H7 (cell line): ENCODE results near the gene PHLPP1. TPM values are rescaled to one million over a fixed set of nuclear protein-coding genes. Genes with fewer than 3 reads are reported as not detected.

Experiments used
- DNase-seq: peaks from one replicate; pipeline ENCODE4 v3.0.0; 2012
- H3K27me3 ChIP-seq: 2 replicates; pipeline ENCODE4 v1.6.0; 2011; ENCODE audit warnings: mild to moderate bottlenecking, low read length; ENCODE audit not compliant: control insufficient read depth, insufficient read depth
- H3K36me3 ChIP-seq: replicated peaks from 2 replicates; pipeline ENCODE4 v1.5.1; 2011; ENCODE audit warnings: low read length; ENCODE audit not compliant: control insufficient read depth, insufficient read depth
- H3K4me3 ChIP-seq: 2 replicates; pipeline ENCODE4 v1.5.1; 2011; ENCODE audit warnings: low read depth, mild to moderate bottlenecking, control low read depth, low read length, moderate library complexity; ENCODE audit not compliant: insufficient read depth
- total RNA-seq: library from RNA; depleted of rRNA; stranded (reverse); fragments of >200 nt; shearing (Covaris generic); gene quantifications from 2 replicates; pipeline ENCODE4 v1.2.3, GENCODE V29; 2014

The PHLPP1 gene
- total RNA-seq, 1 experiment from 2014 or later, result 23.0 TPM

GRCh38 chr18:62982600-62983251 is 267.4 kb downstream of the PHLPP1 start:
- H3K27me3 ChIP-seq, result no peaks in the 10 kb centered on the region
- H3K36me3 ChIP-seq, result peaks cover 16% of the 10 kb centered on the region
- DNase-seq, result peak; percentile 83
- H3K4me3 ChIP-seq, result no peak overlapping the region

- Histone ChIP-seq H3K27me3 (no peaks in the 10 kb centered on the region), H3K4me3 (no peak overlapping the region), H3K36me3 (peaks cover 4% of the 10 kb centered on the region)
- DNase-seq, result no peak
Measured at GRCh38 chr18:62984656-62985315, 269.4 kb downstream of the PHLPP1 start.

GRCh38 chr18:62986490-62986889 is 271.1 kb downstream of the PHLPP1 start:
- Histone ChIP-seq H3K27me3 (no peaks in the 10 kb centered on the region), H3K36me3 (no peaks in the 10 kb centered on the region)
- no peak for DNase-seq

GRCh38 chr18:62987055-62987830 is 271.9 kb downstream of the PHLPP1 start:
- no peak overlapping the region for H3K4me3 ChIP-seq
- no peak for DNase-seq
- no peaks in the 10 kb centered on the region for H3K36me3 ChIP-seq
- no peaks in the 10 kb centered on the region for H3K27me3 ChIP-seq

More at GRCh38 chr18:62986490-62986889, 271.1 kb downstream of the PHLPP1 start:
- no peak overlapping the region for H3K4me3 ChIP-seq

- DNase-seq, result no peak
- H3K36me3 ChIP-seq, result no peaks in the 10 kb centered on the region
- H3K27me3 ChIP-seq, result no peaks in the 10 kb centered on the region
- H3K4me3 ChIP-seq, result no peak overlapping the region
Measured at GRCh38 chr18:62987859-62988258, 272.5 kb downstream of the PHLPP1 start.

- no peak for DNase-seq
- Histone ChIP-seq H3K27me3 (no peaks in the 10 kb centered on the region), H3K4me3 (no peak overlapping the region), H3K36me3 (no peaks in the 10 kb centered on the region)
Measured at GRCh38 chr18:62988471-62988870, 273.1 kb downstream of the PHLPP1 start.

GRCh38 chr18:62989195-62989594 is 273.9 kb downstream of the PHLPP1 start:
- no peak overlapping the region for H3K4me3 ChIP-seq
- DNase-seq, result no peak
- no peaks in the 10 kb centered on the region for H3K36me3 ChIP-seq
- H3K27me3 ChIP-seq, result no peaks in the 10 kb centered on the region

- no peak for DNase-seq
- Histone ChIP-seq H3K27me3 (no peaks in the 10 kb centered on the region), H3K36me3 (no peaks in the 10 kb centered on the region), H3K4me3 (no peak overlapping the region)
Measured at GRCh38 chr18:62990653-62991052, 275.3 kb downstream of the PHLPP1 start.

- H3K27me3 ChIP-seq, result no peaks in the 10 kb centered on the region
- H3K36me3 ChIP-seq, result no peaks in the 10 kb centered on the region
- no peak overlapping the region for H3K4me3 ChIP-seq
- no peak for DNase-seq
Measured at GRCh38 chr18:62991389-62991788, 276.0 kb downstream of the PHLPP1 start.

GRCh38 chr18:62991959-62992358 is 276.6 kb downstream of the PHLPP1 start:
- Histone ChIP-seq H3K4me3 (no peak overlapping the region), H3K27me3 (no peaks in the 10 kb centered on the region), H3K36me3 (no peaks in the 10 kb centered on the region)
- peak; percentile 64 for DNase-seq

GRCh38 chr18:62992877-62993365 is 277.6 kb downstream of the PHLPP1 start:
- H3K36me3 ChIP-seq, result no peaks in the 10 kb centered on the region
- H3K4me3 ChIP-seq, result no peak overlapping the region
- no peak for DNase-seq
- no peaks in the 10 kb centered on the region for H3K27me3 ChIP-seq

GRCh38 chr18:62996566-62996965 is 281.2 kb downstream of the PHLPP1 start:
- H3K36me3 ChIP-seq, result no peaks in the 10 kb centered on the region
- no peaks in the 10 kb centered on the region for H3K27me3 ChIP-seq
- H3K4me3 ChIP-seq, result no peak overlapping the region
- DNase-seq, result no peak

- no peak overlapping the region for H3K4me3 ChIP-seq
- no peaks in the 10 kb centered on the region for H3K27me3 ChIP-seq
- H3K36me3 ChIP-seq, result no peaks in the 10 kb centered on the region
- no peak for DNase-seq
Measured at GRCh38 chr18:62997076-62997475, 281.7 kb downstream of the PHLPP1 start.

GRCh38 chr18:62998443-62998842 is 283.1 kb downstream of the PHLPP1 start:
- Histone ChIP-seq H3K4me3 (no peak overlapping the region), H3K36me3 (no peaks in the 10 kb centered on the region), H3K27me3 (no peaks in the 10 kb centered on the region)
- no peak for DNase-seq

GRCh38 chr18:62999392-62999791 is 284.1 kb downstream of the PHLPP1 start:
- no peak for DNase-seq
- no peak overlapping the region for H3K4me3 ChIP-seq

More at GRCh38 chr18:62999392-62999791, 284.1 kb downstream of the PHLPP1 start:
- H3K27me3 ChIP-seq, result no peaks in the 10 kb centered on the region
- no peaks in the 10 kb centered on the region for H3K36me3 ChIP-seq
